ENCODE data around the gene NUMBL. TPM values are rescaled to one million over a fixed set of nuclear protein-coding genes. Genes with fewer than 3 reads are reported as not detected.

NUMBL gene
- total and polyA plus RNA-seq, 9 of the 15 experiments (the other 6 are each of a cell fraction or from before 2014, with no cell fraction given): 0.39 to 38.6 (median 6.6) TPM

DNA sequence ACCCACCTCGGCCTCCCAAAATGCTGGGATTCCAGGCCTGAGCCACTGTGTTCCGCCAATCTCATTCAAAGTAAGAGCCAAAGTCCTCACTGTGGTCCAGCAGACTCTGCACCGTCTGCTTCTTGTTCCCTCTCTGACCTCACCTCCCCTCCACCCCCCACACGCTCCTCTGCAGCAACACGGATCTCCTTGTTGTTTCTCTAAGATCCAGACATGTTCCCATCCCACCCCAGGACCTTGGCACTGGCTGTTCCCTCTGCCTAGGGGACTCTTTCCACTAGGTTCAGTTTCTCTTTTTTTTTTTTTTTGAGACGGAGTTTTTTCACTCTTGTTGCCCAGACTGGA is 50.8 kb downstream of the NUMBL start (continued):
- peak; percentile 73; the same call in 1 of the 2 replicates for TF ChIP-seq CC2D1A (IDR thresholded peaks at IDR 0.05)
- TF ChIP-seq, protein P1, sequence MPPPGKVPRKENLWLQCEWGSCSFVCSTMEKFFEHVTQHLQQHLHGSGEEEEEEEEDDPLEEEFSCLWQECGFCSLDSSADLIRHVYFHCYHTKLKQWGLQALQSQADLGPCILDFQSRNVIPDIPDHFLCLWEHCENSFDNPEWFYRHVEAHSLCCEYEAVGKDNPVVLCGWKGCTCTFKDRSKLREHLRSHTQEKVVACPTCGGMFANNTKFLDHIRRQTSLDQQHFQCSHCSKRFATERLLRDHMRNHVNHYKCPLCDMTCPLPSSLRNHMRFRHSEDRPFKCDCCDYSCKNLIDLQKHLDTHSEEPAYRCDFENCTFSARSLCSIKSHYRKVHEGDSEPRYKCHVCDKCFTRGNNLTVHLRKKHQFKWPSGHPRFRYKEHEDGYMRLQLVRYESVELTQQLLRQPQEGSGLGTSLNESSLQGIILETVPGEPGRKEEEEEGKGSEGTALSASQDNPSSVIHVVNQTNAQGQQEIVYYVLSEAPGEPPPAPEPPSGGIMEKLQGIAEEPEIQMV (tag; conservative IDR thresholded peaks at IDR 0.05; ENCODE audit: low read depth): peak; percentile 88

DNA sequence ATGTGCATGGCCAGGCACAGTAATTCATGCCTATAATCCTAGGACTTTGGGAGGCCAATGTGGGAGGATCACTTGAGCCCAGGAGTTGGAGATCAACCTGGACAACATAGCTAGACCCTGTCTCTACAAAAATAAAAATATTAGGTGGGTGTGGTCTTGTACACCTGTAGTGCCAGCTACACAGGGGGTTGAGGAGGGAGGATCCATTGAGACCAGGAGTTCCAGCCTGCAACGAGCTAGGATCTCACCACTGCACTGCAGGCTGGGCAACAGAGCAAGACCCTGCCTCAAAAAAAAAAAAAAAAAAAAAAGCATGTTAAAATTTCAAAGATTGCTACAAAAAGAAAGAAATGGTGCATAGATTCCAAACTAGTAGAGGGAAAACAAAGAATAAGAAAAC is 52.1 kb downstream of the NUMBL start:
- ChIA-PET POLR2A (interaction anchor here (0.6 to 0.7 kb wide), 3 partner anchors 36 to 1096 kb away, joined by 3 to 4 read pairs (median 4); no protein-coding TSS in a partner anchor), CTCF (ENCODE audit: low intra/inter-chr PET ratio) (no interaction called here)
- no peaks in the 10 kb centered on the region for H4K20me1 ChIP-seq (replicated peaks; ENCODE audit: control insufficient read depth, insufficient read depth, low read length)
- WGBS (ENCODE audit: insufficient coverage, low coverage, missing lambda C conversion rate): 10% methylated on average over 1 of the region's 1 CpG
- no peak overlapping the region for H3K4me2 ChIP-seq (ENCODE audit: insufficient read depth, low read length)
- intact Hi-C loops (cut with micrococcal nuclease) (no loop called here), in situ Hi-C loops (cut with MboI) (loop anchor here (5.0 kb wide), 1 partner anchor 331 kb away; no protein-coding TSS in a partner anchor)
- H3K27ac ChIP-seq (ENCODE audit: extremely low read depth, low read depth, low read length): no peak overlapping the region
- H3K27me3 ChIP-seq (ENCODE audit: control insufficient read depth in 2 of 2, insufficient read depth in 2 of 2, low read length in 2 of 2): no peaks in the 10 kb centered on the region
- ATAC-seq (no peak), DNase-seq (ENCODE audit: extremely low read depth in 1 of 4, low spot score in 3 of 4) (no peak), FAIRE-seq (no peak)
- H3K9me3 ChIP-seq (replicated peaks; ENCODE audit: control insufficient read depth, insufficient read depth, low read depth, low read length): no peaks in the 10 kb centered on the region
- H3K9me1 ChIP-seq (ENCODE audit: control insufficient read depth, insufficient read depth, low read length): no peaks in the 10 kb centered on the region
- H3K4me3 ChIP-seq: no peak overlapping the region
- H3K36me3 ChIP-seq (ENCODE audit: control insufficient read depth, insufficient read depth, low read length): no peaks in the 10 kb centered on the region
- no peak overlapping the region for H3K9ac ChIP-seq (ENCODE audit: insufficient read depth in 1 of 2, low read depth in 2 of 2, low read length in 2 of 2)
- no TSS peak for BruUV-seq (replicated peaks)
- H3K4me1 ChIP-seq (replicated peaks in 1 of 2; ENCODE audit: control insufficient read depth in 2 of 2, insufficient read depth in 2 of 2, low read length in 2 of 2): peaks cover 9 to 26% of the 10 kb centered on the region in 2 experiments; a peak in 4 of 5 replicates
- H3K79me2 ChIP-seq (ENCODE audit: control insufficient read depth, insufficient read depth, low read length): no peaks in the 10 kb centered on the region
- H2AFZ ChIP-seq (ENCODE audit: low read depth, low read length): no peak overlapping the region
- TF ChIP-seq HDAC6 (IDR thresholded peaks at IDR 0.05; ENCODE audit: low read depth, low read length) (no peak), ATF7 (IDR thresholded peaks at IDR 0.05) (no peak), CEBPB (tag; IDR thresholded peaks at IDR 0.05) (no peak), PML (IDR thresholded peaks at IDR 0.05; ENCODE audit: low read length) (no peak), ZNF121 (CRISPR knock-in tag; conservative IDR thresholded peaks at IDR 0.05) (peak; percentile 98), SRF (CRISPR knock-in tag; IDR thresholded peaks at IDR 0.05) (no peak), RBM25 (IDR thresholded peaks at IDR 0.05; ENCODE audit: low read depth, low read length, severe bottlenecking) (peak; percentile 28), CBX8 (IDR thresholded peaks at IDR 0.05; ENCODE audit: borderline replicate concordance, extremely low read depth, low read depth, low read length, poor library complexity, severe bottlenecking) (no peak)
- TF ChIP-seq, protein P2, sequence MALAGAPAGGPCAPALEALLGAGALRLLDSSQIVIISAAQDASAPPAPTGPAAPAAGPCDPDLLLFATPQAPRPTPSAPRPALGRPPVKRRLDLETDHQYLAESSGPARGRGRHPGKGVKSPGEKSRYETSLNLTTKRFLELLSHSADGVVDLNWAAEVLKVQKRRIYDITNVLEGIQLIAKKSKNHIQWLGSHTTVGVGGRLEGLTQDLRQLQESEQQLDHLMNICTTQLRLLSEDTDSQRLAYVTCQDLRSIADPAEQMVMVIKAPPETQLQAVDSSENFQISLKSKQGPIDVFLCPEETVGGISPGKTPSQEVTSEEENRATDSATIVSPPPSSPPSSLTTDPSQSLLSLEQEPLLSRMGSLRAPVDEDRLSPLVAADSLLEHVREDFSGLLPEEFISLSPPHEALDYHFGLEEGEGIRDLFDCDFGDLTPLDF (CRISPR knock-in tag; IDR thresholded peaks at IDR 0.05): no peak
- TF ChIP-seq, protein P3, sequence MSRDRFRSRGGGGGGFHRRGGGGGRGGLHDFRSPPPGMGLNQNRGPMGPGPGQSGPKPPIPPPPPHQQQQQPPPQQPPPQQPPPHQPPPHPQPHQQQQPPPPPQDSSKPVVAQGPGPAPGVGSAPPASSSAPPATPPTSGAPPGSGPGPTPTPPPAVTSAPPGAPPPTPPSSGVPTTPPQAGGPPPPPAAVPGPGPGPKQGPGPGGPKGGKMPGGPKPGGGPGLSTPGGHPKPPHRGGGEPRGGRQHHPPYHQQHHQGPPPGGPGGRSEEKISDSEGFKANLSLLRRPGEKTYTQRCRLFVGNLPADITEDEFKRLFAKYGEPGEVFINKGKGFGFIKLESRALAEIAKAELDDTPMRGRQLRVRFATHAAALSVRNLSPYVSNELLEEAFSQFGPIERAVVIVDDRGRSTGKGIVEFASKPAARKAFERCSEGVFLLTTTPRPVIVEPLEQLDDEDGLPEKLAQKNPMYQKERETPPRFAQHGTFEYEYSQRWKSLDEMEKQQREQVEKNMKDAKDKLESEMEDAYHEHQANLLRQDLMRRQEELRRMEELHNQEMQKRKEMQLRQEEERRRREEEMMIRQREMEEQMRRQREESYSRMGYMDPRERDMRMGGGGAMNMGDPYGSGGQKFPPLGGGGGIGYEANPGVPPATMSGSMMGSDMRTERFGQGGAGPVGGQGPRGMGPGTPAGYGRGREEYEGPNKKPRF (IDR thresholded peaks at IDR 0.05; ENCODE audit: low read depth, low read length): no peak
- TF ChIP-seq, protein P4, sequence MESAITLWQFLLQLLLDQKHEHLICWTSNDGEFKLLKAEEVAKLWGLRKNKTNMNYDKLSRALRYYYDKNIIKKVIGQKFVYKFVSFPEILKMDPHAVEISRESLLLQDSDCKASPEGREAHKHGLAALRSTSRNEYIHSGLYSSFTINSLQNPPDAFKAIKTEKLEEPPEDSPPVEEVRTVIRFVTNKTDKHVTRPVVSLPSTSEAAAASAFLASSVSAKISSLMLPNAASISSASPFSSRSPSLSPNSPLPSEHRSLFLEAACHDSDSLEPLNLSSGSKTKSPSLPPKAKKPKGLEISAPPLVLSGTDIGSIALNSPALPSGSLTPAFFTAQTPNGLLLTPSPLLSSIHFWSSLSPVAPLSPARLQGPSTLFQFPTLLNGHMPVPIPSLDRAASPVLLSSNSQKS (CRISPR knock-in tag; IDR thresholded peaks at IDR 0.05): no peak

Data from K562 (cell line).